Astrocyte (in vitro differentiated cells and primary cell): ENCODE data around the gene CYB561D1. TPM values are rescaled to one million over a fixed set of nuclear protein-coding genes. Genes with fewer than 3 reads are reported as not detected.

Source experiments
- DNase-seq: peaks from one replicate; pipeline ENCODE4 v3.0.0-alpha.2; 2010; ENCODE audit warnings: low read depth
- FAIRE-seq: peaks from 2 replicates; lab custom pipeline; 2011; peaks lifted over from hg19 to GRCh38; lab: Jason Lieb, UNC
- H2AFZ ChIP-seq: 2 replicates; pipeline ENCODE4 v1.6.0; 2012; ENCODE audit warnings: low read depth, low read length, inconsistent platforms
- H3K27ac ChIP-seq: 2 replicates; pipeline ENCODE4 v1.5.1; 2011; ENCODE audit warnings: low read depth, low read length, inconsistent platforms
- H3K27me3 ChIP-seq: 2 replicates; pipeline ENCODE4 v1.6.0; 2011; ENCODE audit warnings: low read length, inconsistent platforms; ENCODE audit not compliant: insufficient read depth
- H3K36me3 ChIP-seq: 2 replicates; pipeline ENCODE4 v1.5.1; 2011; ENCODE audit warnings: low read length, inconsistent platforms; ENCODE audit not compliant: insufficient read depth
- H3K4me1 ChIP-seq: 2 replicates; pipeline ENCODE4 v1.5.1; 2011; ENCODE audit warnings: low read length, inconsistent platforms; ENCODE audit not compliant: insufficient read depth
- H3K4me2 ChIP-seq: 2 replicates; pipeline ENCODE4 v1.6.0; 2012; ENCODE audit warnings: low read length, inconsistent platforms
- H3K4me3 ChIP-seq: 2 replicates; pipeline ENCODE4 v1.5.1; 2011; ENCODE audit warnings: low read depth, mild to moderate bottlenecking, low read length, inconsistent platforms; ENCODE audit not compliant: insufficient read depth
- H3K79me2 ChIP-seq: 2 replicates; pipeline ENCODE4 v1.6.0; 2012; ENCODE audit warnings: mild to moderate bottlenecking, low read length, inconsistent platforms; ENCODE audit not compliant: insufficient read depth
- H3K9ac ChIP-seq: 2 replicates; pipeline ENCODE4 v1.6.0; 2012; ENCODE audit warnings: mild to moderate bottlenecking, low read length, inconsistent platforms
- H3K9me3 ChIP-seq: 2 replicates; pipeline ENCODE4 v1.5.1; 2012; ENCODE audit warnings: low read depth, mild to moderate bottlenecking, low read length, inconsistent platforms; ENCODE audit not compliant: insufficient read depth
- H4K20me1 ChIP-seq: 2 replicates; pipeline ENCODE4 v1.6.0; 2012; ENCODE audit warnings: low read length, inconsistent platforms; ENCODE audit not compliant: insufficient read depth
- H3K27ac Mint-ChIP-seq: one replicate; pipeline ENCODE4 v1.8.0; 2021; ENCODE audit warnings: mild to moderate bottlenecking, mixed read lengths; ENCODE audit not compliant: unreplicated experiment
- H3K27me3 Mint-ChIP-seq: one replicate; pipeline ENCODE4 v1.8.0; 2021; ENCODE audit warnings: low read depth, mixed read lengths; ENCODE audit not compliant: unreplicated experiment
- H3K36me3 Mint-ChIP-seq: one replicate; pipeline ENCODE4 v1.8.0; 2021; ENCODE audit warnings: low read depth, mixed read lengths; ENCODE audit not compliant: unreplicated experiment
- H3K4me1 Mint-ChIP-seq: one replicate; pipeline ENCODE4 v1.8.0; 2021; ENCODE audit warnings: low read depth, mixed read lengths; ENCODE audit not compliant: unreplicated experiment
- H3K4me3 Mint-ChIP-seq: one replicate; pipeline ENCODE4 v1.8.0; 2021; ENCODE audit warnings: mild to moderate bottlenecking, moderate library complexity, mixed read lengths; ENCODE audit not compliant: unreplicated experiment
- H3K9me3 Mint-ChIP-seq: one replicate; pipeline ENCODE4 v1.8.0; 2021; ENCODE audit warnings: mild to moderate bottlenecking, mixed read lengths; ENCODE audit not compliant: unreplicated experiment
- EZH2 ChIP-seq: IDR thresholded peaks from 2 replicates; pipeline ENCODE4 v1.6.1; 2012; ENCODE audit warnings: mild to moderate bottlenecking, low read length, inconsistent platforms; ENCODE audit not compliant: insufficient read depth
- total RNA-seq: library from RNA; stranded (reverse); gene quantifications from 2 replicates; pipeline ENCODE4 v1.2.1, GENCODE V29; 2021
- TF ChIP-seq, protein P1 (sequence below): IDR thresholded peaks from 2 replicates; pipeline ENCODE4 v1.5.1; 2011; ENCODE audit warnings: low read depth, mild to moderate bottlenecking, inconsistent platforms, low read length, moderate library complexity; ENCODE audit not compliant: insufficient read depth

Gene CYB561D1
- total RNA-seq, 1 donor from 2014 or later, result 9.4 TPM

DNA sequence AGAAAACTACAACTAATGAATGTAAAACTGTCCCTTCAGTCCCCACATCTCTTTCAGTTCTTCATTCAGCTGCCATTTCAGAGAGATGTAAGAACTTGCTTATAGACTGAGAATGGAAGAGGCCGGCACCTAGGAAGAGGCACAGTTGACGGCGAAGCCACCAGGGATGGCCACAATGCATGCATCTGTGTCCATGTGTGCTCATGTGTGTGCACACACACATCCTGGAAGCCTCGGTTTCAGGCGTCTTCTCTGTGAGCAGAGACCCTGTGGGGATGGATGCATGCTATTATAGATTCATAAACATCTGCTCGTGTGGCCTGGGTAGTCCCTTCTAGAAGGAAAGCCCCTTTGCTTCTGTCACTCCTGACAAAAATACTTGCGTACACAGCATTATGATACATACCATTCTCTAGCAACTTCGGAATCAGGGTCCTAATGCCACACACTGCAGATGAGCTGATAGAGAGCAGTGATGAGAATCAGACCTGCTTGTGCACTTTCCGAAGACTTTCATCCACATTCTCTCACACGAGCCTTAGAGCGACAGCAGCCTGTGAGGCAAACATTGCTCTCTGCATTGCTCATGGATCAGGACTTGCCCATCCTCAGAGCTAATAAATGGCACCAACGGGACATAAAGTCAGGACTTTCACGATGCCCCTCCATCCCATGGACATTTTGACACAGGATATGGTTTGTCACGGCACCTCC is 33.4 kb downstream of the CYB561D1 start:
- no peak for TF ChIP-seq EZH2
- TF ChIP-seq, protein P1, sequence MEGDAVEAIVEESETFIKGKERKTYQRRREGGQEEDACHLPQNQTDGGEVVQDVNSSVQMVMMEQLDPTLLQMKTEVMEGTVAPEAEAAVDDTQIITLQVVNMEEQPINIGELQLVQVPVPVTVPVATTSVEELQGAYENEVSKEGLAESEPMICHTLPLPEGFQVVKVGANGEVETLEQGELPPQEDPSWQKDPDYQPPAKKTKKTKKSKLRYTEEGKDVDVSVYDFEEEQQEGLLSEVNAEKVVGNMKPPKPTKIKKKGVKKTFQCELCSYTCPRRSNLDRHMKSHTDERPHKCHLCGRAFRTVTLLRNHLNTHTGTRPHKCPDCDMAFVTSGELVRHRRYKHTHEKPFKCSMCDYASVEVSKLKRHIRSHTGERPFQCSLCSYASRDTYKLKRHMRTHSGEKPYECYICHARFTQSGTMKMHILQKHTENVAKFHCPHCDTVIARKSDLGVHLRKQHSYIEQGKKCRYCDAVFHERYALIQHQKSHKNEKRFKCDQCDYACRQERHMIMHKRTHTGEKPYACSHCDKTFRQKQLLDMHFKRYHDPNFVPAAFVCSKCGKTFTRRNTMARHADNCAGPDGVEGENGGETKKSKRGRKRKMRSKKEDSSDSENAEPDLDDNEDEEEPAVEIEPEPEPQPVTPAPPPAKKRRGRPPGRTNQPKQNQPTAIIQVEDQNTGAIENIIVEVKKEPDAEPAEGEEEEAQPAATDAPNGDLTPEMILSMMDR, result no peak
- no peak overlapping the region for H3K27ac ChIP-seq
- no peak for FAIRE-seq

DNA sequence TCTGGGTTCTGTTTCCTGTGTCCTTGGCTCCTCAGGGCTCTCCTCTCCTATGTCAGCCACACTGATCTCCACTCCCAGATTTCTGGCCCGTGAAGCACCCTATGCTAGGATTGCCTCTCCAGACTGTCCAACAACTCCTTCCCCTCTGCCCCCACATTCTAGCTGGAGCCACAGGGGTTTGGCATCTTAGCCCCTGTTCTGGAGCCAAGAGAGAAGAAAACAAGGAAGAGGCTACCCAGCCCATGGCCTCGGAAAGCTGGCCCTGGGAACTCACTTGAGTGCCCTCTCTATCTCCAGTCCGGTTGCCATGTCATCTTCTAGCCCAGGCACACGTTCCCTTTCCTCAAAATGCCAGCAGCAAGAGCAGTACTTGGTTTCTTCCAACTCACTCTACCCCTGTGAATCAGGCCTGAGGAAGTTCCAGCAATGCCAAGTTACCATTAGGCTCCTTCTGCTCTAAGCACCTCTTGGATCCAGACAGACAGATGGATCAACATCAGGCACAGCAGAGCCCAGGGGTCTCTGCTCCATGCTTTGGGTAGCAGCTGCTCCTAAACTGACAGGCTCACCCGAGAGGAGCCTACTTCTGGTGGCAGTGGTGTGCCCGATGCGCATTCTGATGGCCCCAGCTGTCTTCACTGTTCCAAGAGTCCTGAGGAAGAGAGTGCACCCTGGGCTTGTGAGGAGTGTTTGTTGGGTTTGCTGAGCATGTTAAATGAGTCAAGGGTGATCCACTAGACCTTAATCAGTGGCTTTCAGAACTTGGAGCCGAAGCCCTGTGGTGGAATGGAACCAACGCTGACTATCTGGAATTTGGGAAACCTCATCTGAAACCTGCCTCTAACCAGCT is 34.2 kb downstream of the CYB561D1 start:
- Histone ChIP-seq H3K4me1 (peaks cover 6% of the 10 kb centered on the region), H3K9ac (no peak overlapping the region), H3K27ac (no peak overlapping the region), H3K36me3 (no peaks in the 10 kb centered on the region), H3K27me3 (peaks cover 11% of the 10 kb centered on the region), H3K9me3 (no peaks in the 10 kb centered on the region), H3K4me3 (no peak overlapping the region), H4K20me1 (no peaks in the 10 kb centered on the region), H3K4me2 (no peak overlapping the region), H2AFZ (no peak overlapping the region), H3K79me2 (no peaks in the 10 kb centered on the region)
- Mint-ChIP-seq H3K36me3 (no peaks in the 10 kb centered on the region), H3K27me3 (peaks cover 27% of the 10 kb centered on the region), H3K27ac (no peak overlapping the region), H3K9me3 (no peaks in the 10 kb centered on the region), H3K4me3 (no peak overlapping the region), H3K4me1 (peaks cover 18% of the 10 kb centered on the region)
- DNase-seq (no peak), FAIRE-seq (no peak)
- TF ChIP-seq, protein P1, result no peak
- no peak for TF ChIP-seq EZH2

More for the DNA sequence above, 33.4 kb downstream of the CYB561D1 start:
- Mint-ChIP-seq H3K4me1 (peaks cover 13% of the 10 kb centered on the region), H3K36me3 (no peaks in the 10 kb centered on the region), H3K4me3 (no peak overlapping the region), H3K9me3 (no peaks in the 10 kb centered on the region), H3K27me3 (peaks cover 33% of the 10 kb centered on the region), H3K27ac (no peak overlapping the region)
- Histone ChIP-seq H4K20me1 (no peaks in the 10 kb centered on the region), H3K9me3 (no peaks in the 10 kb centered on the region), H3K27me3 (peaks cover 18% of the 10 kb centered on the region), H3K36me3 (no peaks in the 10 kb centered on the region), H3K79me2 (no peaks in the 10 kb centered on the region), H3K4me2 (no peak overlapping the region), H3K9ac (no peak overlapping the region), H3K4me1 (peaks cover 3% of the 10 kb centered on the region), H2AFZ (no peak overlapping the region), H3K4me3 (no peak overlapping the region)
- DNase-seq, result no peak
